Measurements from ENCODE around the gene NEURL1.
"Not testable (repeated sequence)": the region's sequence is repeated elsewhere in the genome, so short reads cannot be mapped to it uniquely, and the experiment has no call there.

Gene NEURL1

DNA sequence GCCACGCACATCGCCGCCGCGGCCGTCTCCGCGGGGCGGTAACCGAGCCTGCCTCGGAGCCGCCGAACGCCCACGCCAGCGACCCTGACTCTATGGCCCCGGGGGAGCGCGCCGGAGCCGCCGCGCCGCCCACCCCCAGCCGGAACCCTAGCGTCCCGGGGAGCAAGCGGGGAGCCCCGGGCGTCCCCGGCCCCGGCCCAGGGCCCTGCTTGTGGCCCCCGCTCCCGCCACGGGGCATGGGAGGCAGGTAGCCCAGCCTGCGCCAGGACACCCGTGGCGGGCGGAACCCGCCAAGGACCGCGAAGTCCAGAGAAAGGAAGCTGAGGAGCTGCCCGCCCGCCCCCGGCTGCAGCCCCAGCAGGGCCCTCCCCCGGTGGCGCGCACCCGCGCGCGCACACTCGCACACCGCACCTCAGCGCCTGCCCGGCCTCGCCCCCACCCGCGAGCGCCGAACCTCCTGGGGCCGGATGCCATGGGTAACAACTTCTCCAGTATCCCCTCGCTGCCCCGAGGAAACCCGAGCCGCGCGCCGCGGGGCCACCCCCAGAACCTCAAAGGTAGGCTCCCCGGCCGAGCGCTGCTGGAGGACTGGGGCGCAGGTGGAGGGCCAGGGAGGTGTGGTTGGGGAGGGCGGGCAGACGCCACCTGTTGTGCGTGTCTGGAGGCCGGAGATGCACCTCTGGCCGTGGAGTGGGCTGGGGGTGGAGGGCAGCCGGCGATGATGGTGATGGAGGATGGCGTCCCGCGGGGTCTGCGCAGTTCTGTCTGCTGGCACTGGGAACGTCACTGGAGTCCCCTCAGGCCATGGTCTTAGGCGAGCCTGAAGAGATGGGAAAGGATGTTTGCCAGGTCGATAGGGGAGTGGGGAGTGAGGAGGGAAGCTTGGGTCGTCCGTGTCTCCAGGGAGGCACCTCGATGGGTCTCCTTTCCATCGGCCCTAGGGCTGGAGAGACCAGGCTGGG, 692 bp downstream of the NEURL1 start:
- no peak for DNase-seq (ENCODE audit: low read depth in 2 of 2)

GRCh38 chr10:103495321-103495720, 1.8 kb downstream of the NEURL1 start:
- DNase-seq (ENCODE audit: low read depth in 2 of 2), result no peak

- DNase-seq (ENCODE audit: low read depth in 2 of 2), result no peak
Measured at GRCh38 chr10:103497161-103497915, 3.8 kb downstream of the NEURL1 start.

DNA sequence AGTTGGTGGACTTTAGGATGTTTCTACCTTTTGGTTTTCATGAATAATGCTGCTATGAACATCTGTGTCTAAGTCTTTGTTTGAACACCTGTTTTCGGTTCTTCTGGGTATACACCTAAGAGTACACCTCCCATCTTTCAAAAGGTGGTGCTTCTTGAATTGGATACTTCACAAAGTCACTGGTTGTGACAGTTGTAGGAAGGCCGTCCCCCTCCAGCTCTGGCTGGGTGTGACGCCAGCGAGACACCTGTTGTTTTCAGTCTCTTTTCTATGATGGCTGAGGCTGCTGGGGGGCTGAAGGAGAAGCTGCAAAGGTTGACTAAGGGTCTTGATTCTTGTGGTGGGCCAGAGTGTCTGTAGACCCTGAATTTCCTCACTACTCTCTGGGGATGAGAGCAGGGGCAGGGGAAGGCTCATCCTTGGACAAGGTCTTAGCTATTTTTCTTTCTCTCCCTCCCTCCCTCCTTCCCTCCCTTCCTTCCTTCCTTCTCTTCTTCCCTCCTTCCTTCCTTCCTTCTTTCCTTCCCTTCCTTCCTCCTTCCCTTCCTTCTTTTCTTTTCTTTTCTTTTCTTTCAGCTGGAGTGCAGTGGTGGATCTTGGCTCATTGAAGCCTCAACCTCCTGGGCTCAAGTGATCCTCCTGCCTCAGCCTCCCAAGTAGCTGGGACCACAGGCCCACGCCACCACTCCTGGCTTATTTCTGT, 5.6 kb downstream of the NEURL1 start:
- no peak for DNase-seq (ENCODE audit: low read depth in 2 of 2)

DNA sequence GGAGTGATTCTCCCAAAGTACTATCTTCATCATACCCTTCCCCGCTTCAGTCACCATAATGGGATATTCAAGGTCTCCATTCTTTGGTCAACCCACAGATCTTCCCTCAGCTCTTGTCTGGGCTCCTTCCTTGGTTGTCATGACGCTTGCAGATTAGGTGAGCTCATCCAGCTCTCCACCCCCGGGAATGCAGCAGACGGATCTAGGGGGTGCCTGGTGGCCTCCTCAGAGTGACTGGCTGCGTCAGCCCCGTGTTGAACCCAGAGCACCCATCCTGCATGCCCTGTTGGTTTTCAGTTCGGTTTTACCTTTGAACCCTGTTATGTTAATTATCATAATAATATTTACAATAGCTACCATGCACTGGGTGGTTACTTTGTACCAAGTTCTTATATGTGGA, 6.4 kb downstream of the NEURL1 start:
- DNase-seq (ENCODE audit: low read depth in 2 of 2), result no peak

- no peak for DNase-seq (ENCODE audit: low read depth in 2 of 2)
Measured at GRCh38 chr10:103500481-103500880, 7.0 kb downstream of the NEURL1 start.

- DNase-seq (ENCODE audit: low read depth in 2 of 2), result no peak
Measured at GRCh38 chr10:103501186-103501585, 7.7 kb downstream of the NEURL1 start.

DNA sequence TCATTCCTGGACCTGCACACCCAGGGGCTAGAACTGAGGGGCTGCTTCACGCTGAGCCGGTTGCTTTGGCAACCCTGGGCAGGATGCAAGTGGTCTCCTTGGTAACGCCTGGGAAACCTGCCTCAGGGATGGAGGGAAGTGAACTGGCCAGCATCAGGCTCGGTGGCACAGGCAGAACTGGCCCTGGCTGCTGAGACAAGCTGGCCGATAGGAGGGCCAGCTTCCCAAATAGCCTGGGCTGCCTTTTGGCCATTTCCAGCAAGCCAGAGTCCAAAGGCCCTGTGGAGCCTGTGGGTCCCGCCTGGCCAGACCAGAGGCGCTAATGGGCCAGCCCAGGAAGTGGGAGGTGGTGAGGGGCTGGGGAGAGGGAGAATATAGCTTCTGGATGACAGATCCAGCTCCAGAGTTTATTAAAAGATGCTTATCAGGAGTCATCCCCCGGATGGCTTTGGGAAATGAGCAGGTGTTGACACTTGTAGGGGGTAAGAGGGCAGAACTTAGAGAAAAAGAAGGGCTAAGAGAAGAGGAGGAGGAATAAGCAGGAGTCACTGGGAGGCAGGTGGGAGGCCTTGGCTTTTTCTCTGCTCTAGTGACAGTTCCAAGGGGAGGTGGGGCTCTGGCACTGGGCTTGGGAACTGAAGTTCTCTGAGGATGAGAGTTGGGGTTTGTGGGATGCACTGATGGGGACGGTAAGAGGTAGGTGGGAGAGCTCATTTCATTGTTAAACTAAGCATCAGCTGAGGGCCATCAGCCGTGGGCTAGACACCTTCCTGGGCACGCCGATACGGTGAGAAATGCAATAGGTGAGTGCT, 9.6 kb downstream of the NEURL1 start:
- DNase-seq (ENCODE audit: low read depth in 2 of 2), result no peak

DNA sequence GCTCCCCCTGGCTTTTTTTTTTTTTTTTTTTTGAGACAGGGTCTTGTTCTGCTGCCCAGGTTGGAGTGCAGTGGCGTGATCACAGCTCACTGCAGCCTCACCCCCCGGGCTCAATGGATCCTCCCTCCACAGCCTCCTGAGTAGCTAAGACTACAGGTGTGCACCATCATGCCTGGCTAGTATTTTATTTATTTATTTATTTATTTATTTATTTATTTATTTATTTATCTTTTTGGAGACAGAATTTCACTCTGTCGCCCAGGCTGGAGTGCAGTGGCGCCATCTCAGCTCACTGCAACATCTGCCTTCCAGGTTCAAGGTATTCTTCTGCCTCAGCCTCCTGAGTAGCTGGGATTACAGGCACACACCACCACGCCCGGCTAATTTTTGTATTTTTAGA, 10.3 kb downstream of the NEURL1 start:
- not testable (repeated sequence) for DNase-seq (ENCODE audit: low read depth in 2 of 2)

GRCh38 chr10:103504181-103504783, 10.8 kb downstream of the NEURL1 start:
- DNase-seq (ENCODE audit: low read depth in 2 of 2), result peak in 1 of 2 donors; percentile 18

- no peak for DNase-seq (ENCODE audit: low read depth in 2 of 2)
Measured at GRCh38 chr10:103506061-103506460, 12.6 kb downstream of the NEURL1 start.

DNA sequence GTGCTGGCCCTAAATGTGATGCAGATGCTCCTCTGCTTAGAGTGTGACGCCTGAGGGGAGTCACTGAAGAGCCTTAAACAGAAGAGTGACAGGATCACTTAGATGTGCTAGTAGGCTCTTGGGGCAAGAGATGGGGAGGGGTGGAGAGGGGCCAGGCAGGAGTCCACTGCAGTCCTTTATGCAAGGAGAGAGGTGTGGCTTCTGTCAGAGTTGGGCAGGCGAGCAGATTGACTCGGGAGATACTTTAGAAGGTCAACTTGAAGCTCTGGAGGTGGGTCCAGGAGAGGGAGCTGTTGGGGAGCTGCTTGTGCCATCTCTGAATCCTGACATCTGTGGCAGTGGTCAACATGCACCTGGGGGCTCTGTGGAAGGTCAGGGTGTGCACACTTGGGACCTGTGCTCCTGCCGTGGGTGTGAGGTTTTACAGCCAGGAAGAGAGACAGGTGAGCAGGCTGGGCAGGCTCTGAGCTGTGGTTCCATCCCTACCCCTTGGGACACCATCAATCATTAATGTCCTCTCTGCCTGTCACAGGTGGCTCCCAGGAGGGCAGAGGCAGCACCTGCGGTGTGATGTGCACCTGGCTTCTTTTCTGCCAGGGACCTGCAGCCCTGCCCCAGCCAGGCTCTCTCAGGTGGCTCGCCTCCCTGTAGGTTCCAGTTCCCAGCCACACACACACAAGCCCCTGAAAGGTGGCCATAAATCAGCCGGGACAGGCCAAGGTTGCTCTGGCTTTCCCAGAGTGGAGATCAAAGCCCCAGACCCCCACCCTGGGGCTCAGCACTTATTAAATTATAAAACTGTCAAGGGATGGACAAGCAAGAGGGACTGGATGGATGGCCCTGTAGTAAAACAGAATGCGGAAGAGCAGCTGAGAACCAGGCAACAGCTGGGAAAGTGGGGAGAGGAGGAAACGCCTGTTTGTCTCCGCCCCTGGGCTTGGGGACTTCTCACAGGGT, 14.0 kb downstream of the NEURL1 start:
- no peak for DNase-seq (ENCODE audit: low read depth in 2 of 2)

DNA sequence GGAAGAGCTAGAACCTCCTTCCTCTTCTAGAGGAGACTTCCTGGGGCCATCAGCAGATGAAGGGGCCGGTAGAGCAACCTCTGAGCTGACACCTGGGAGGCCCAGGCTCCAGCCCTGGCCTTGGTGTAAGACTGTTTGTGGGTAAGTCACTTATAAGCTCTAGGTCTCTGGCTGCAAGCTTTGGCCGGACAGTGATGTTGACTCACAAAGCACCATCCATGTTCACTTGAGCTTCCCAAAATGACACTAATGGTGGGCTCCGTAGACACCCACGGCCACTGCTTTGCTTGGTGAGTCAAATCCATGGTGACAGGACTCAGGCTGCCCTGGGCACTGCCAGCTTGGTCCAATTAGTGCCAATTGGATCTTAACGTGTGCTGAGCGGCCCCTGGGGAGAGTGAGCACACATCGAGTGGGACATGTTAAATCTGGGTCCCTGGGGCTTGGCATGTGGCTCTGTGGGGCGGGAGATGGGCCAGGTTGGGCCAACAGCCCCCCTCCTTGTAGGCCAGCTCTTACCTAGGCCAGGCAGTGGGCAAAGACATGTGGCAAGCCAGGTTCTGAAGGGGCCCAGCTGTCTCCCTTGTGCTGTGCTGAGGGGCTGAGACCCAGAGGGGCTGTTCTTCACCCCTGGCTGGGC, 16.7 kb downstream of the NEURL1 start:
- DNase-seq (ENCODE audit: low read depth in 2 of 2), result no peak

- no peak for DNase-seq (ENCODE audit: low read depth in 2 of 2)
Measured at GRCh38 chr10:103510791-103511752, 17.6 kb downstream of the NEURL1 start.

DNA sequence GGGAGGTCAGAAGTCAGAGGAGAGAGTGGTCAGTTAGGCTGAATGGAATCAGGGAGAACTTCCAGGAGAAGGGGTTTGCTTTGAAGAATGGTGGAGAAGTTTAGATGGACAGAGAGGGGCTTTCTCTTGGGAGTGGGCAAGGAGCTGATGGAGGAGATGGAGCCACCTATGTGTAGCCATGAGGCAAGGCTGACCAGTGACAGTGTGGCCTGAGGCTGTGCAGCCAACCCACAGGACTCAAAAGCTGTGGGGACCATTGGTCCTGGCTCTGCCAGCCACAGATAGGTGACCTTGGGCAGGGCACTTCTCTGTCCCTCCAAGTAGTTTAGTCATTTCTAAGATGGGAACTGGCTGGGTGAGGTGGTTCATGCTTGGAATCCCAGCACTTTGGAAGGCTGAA, 18.7 kb downstream of the NEURL1 start:
- DNase-seq (ENCODE audit: low read depth in 2 of 2), result no peak

- no peak for DNase-seq (ENCODE audit: low read depth in 2 of 2)
Measured at GRCh38 chr10:103512591-103513379, 19.3 kb downstream of the NEURL1 start.

- DNase-seq (ENCODE audit: low read depth in 2 of 2), result no peak
Measured at GRCh38 chr10:103513380-103514060, 20.0 kb downstream of the NEURL1 start.
